Panc1 (cell line): Measurements from ENCODE around the gene GRIK3. TPM values are rescaled to one million over a fixed set of nuclear protein-coding genes. Genes with fewer than 3 reads are reported as not detected.

Experiments
- ATAC-seq: fragments of 200-7000 bp; cut with Tn5 transposase; 2 replicates; pipeline ENCODE4 v1.9.1; 2020; ENCODE audit warnings: mild to moderate bottlenecking, moderate library complexity
- BruUV-seq: library from RNA; stranded (reverse); fragments of 400-500 nt; replicated peaks from 2 replicates; lab custom pipeline; 2021; lab: Mats Ljungman, UMichigan
- CTCF ChIA-PET: fragments of 300-600 bp; sonication (Branson Sonifier 250); formaldehyde crosslinking; loops from one replicate; lab custom pipeline; 2022; ENCODE audit warnings: antibody characterized with exemption; lab: Charles Lee
- POLR2A ChIA-PET: fragments of 300-600 bp; sonication (Branson Sonifier 250); formaldehyde crosslinking; loops from one replicate; lab custom pipeline; 2022; ENCODE audit warnings: antibody characterized with exemption; lab: Charles Lee
- DNase-seq: peaks from one replicate; pipeline ENCODE4 v3.0.0-alpha.2; 2010; ENCODE audit warnings: low read depth, low spot score
- H3K27ac ChIP-seq: 2 replicates; pipeline ENCODE4 v1.5.1; 2011; ENCODE audit warnings: mild to moderate bottlenecking, low read length, inconsistent platforms
- H3K27me3 ChIP-seq: fragments of 200-500 bp; sonication (Bioruptor generic); 2 replicates; pipeline ENCODE4 v1.6.0; 2014; ENCODE audit warnings: low read length, inconsistent platforms; ENCODE audit not compliant: control insufficient read depth, insufficient read depth
- H3K36me3 ChIP-seq: fragments of 200-500 bp; sonication (Bioruptor generic); 2 replicates; pipeline ENCODE4 v1.5.1; 2014; ENCODE audit warnings: inconsistent platforms, mild to moderate bottlenecking, low read length, moderate library complexity; ENCODE audit not compliant: control insufficient read depth, insufficient read depth
- H3K4me1 ChIP-seq: 2 replicates; pipeline ENCODE4 v1.5.1; 2011; ENCODE audit warnings: inconsistent platforms, mild to moderate bottlenecking, low read length, moderate library complexity; ENCODE audit not compliant: control insufficient read depth, insufficient read depth
- H3K4me3 ChIP-seq, 2 experiments: 2 replicates each; pipeline ENCODE4 v1.5.1; 2011 to 2012; ENCODE audit warnings: low read depth in 2 of 2, low read length in 2 of 2, mild to moderate bottlenecking in 2 of 2, inconsistent platforms in 1 of 2, moderate library complexity in 1 of 2
- H3K9me3 ChIP-seq: fragments of 200-500 bp; sonication (Bioruptor generic); 2 replicates; pipeline ENCODE4 v1.5.1; 2014; ENCODE audit warnings: low read depth, mild to moderate bottlenecking, inconsistent platforms, low read length, moderate library complexity; ENCODE audit not compliant: control insufficient read depth, insufficient read depth
- CTCF ChIP-seq: fragments of 450-650 bp; IDR thresholded peaks from 2 replicates; pipeline ENCODE4 v1.5.1; 2017; ENCODE audit warnings: mild to moderate bottlenecking
- POLR2AphosphoS5 ChIP-seq: IDR thresholded peaks from 2 replicates; pipeline ENCODE4 v1.6.1; 2012; ENCODE audit warnings: mild to moderate bottlenecking, low read depth, low read length, moderate library complexity
- REST ChIP-seq, 2 experiments: IDR thresholded peaks; 2 replicates each; pipeline ENCODE4 v1.6.1; 2011 to 2012; ENCODE audit warnings: low read depth in 2 of 2, control low read depth in 1 of 2, low read length in 1 of 2, mild to moderate bottlenecking in 1 of 2, moderate library complexity in 1 of 2; ENCODE audit not compliant: insufficient read depth in 1 of 2
- SIN3A ChIP-seq: IDR thresholded peaks from 2 replicates; pipeline ENCODE4 v1.6.1; 2012; ENCODE audit warnings: low read depth, mild to moderate bottlenecking, low read length, moderate library complexity, borderline replicate concordance; ENCODE audit not compliant: insufficient read depth
- TCF7L2 ChIP-seq: IDR thresholded peaks from 2 replicates; pipeline ENCODE4 v1.6.1; 2011; ENCODE audit warnings: mild to moderate bottlenecking, low read depth, low read length, inconsistent platforms
- in situ Hi-C: cut with HindIII; loops from 2 replicates; pipeline ENCODE4 v1.10.0; 2016; ENCODE audit warnings: low sequenced_read_pairs, low pct_unique_long_range_greater_than_20kb
- intact Hi-C: fragments of 100-400 bp; cut with micrococcal nuclease; formaldehyde crosslinking; loops from one replicate; pipeline ENCODE4 v1.10.0; 2022; ENCODE audit not compliant: unreplicated experiment
- total RNA-seq: library from RNA; stranded (reverse); gene quantifications from one replicate; pipeline ENCODE4 v1.2.1, GENCODE V29; 2021; ENCODE audit not compliant: unreplicated experiment

Gene GRIK3
- total RNA-seq, 1 experiment from 2014 or later: not detected

GRCh38 chr1:37076168-37076567 is 41.9 kb upstream of the GRIK3 start:
- TF ChIP-seq REST (IDR thresholded peaks at IDR 0.05; ENCODE audit: insufficient read depth in 1 of 2, low read depth in 2 of 2, low read length in 1 of 2): no peak
- no peak for TF ChIP-seq TCF7L2
- TF ChIP-seq SIN3A: no peak
- ChIA-PET CTCF (no interaction called here), POLR2A (no interaction called here)
- no peaks in the 10 kb centered on the region for H3K36me3 ChIP-seq
- ATAC-seq (no peak), DNase-seq (no peak)
- peaks cover 6% of the 10 kb centered on the region for H3K27me3 ChIP-seq
- BruUV-seq: no TSS peak
- in situ Hi-C loops (no loop called here), intact Hi-C loops (no loop called here)
- no peak overlapping the region for H3K4me3 ChIP-seq
- H3K27ac ChIP-seq: no peak overlapping the region
- no peaks in the 10 kb centered on the region for H3K4me1 ChIP-seq
- no peaks in the 10 kb centered on the region for H3K9me3 ChIP-seq

- POLR2A ChIA-PET: no interaction called here
- CTCF ChIA-PET: no interaction called here
These were observed 39.6 kb upstream of the GRIK3 start for GRCh38 chr1:37073854-37074379.

More at GRCh38 chr1:37073854-37074379, 39.6 kb upstream of the GRIK3 start:
- ATAC-seq (no peak), DNase-seq (no peak)
- Histone ChIP-seq H3K36me3 (no peaks in the 10 kb centered on the region), H3K4me3 (no peak overlapping the region), H3K9me3 (no peaks in the 10 kb centered on the region), H3K4me1 (no peaks in the 10 kb centered on the region), H3K27me3 (peaks cover 11% of the 10 kb centered on the region), H3K27ac (no peak overlapping the region)
- intact Hi-C loops (no loop called here), in situ Hi-C loops (no loop called here)
- no TSS peak for BruUV-seq
- no peak for TF ChIP-seq POLR2AphosphoS5
- TF ChIP-seq REST (IDR thresholded peaks at IDR 0.05; ENCODE audit: insufficient read depth in 1 of 2, low read depth in 2 of 2, low read length in 1 of 2): no peak
- no peak for TF ChIP-seq CTCF
- TF ChIP-seq TCF7L2: no peak
- TF ChIP-seq SIN3A: no peak
